IPS-20b (cell line): ENCODE measurements around the gene RETSAT.
"Not testable (repeated sequence)": the region's sequence is repeated elsewhere in the genome, so short reads cannot be mapped to it uniquely, and the experiment has no call there.

Source experiments
- H3K27ac ChIP-seq: one replicate; pipeline ENCODE4 v1.5.1; 2013; ENCODE audit warnings: low read length
- H3K27me3 ChIP-seq: 2 replicates; pipeline ENCODE4 v1.6.1; 2013; ENCODE audit warnings: mild to moderate bottlenecking, low read length, inconsistent platforms; ENCODE audit not compliant: insufficient read depth
- H3K36me3 ChIP-seq: 2 replicates; pipeline ENCODE4 v1.6.1; 2013; ENCODE audit warnings: low read depth, mild to moderate bottlenecking, inconsistent platforms, low read length, moderate library complexity; ENCODE audit not compliant: insufficient read depth
- H3K4me1 ChIP-seq: 2 replicates; pipeline ENCODE4 v1.6.1; 2013; ENCODE audit warnings: mild to moderate bottlenecking, control low read depth, inconsistent platforms, low read length, moderate library complexity; ENCODE audit not compliant: insufficient read depth
- H3K4me3 ChIP-seq: 2 replicates; pipeline ENCODE4 v1.5.1; 2013; ENCODE audit warnings: mild to moderate bottlenecking, low read length, inconsistent platforms
- H3K9ac ChIP-seq: 2 replicates; pipeline ENCODE4 v1.6.1; 2013; ENCODE audit warnings: low read depth, mild to moderate bottlenecking, inconsistent platforms, low read length, moderate library complexity
- H3K9me3 ChIP-seq: 2 replicates; pipeline ENCODE4 v1.6.1; 2013; ENCODE audit warnings: mild to moderate bottlenecking, low read depth, low read length, inconsistent platforms; ENCODE audit not compliant: insufficient read depth

Gene RETSAT

GRCh38 chr2:85344356-85344954 lies 9.9 kb downstream of the RETSAT start:
- Histone ChIP-seq H3K9me3 (no peaks in the 10 kb centered on the region), H3K4me3 (no peak overlapping the region), H3K27ac (no peak overlapping the region), H3K9ac (no peak overlapping the region), H3K27me3 (no peaks in the 10 kb centered on the region), H3K36me3 (0 out of 2 replicates have a peak, but pooled peaks cover 13% of the 10 kb centered on the region), H3K4me1 (0 out of 2 replicates have a peak, but pooled peaks cover 2% of the 10 kb centered on the region)

DNA sequence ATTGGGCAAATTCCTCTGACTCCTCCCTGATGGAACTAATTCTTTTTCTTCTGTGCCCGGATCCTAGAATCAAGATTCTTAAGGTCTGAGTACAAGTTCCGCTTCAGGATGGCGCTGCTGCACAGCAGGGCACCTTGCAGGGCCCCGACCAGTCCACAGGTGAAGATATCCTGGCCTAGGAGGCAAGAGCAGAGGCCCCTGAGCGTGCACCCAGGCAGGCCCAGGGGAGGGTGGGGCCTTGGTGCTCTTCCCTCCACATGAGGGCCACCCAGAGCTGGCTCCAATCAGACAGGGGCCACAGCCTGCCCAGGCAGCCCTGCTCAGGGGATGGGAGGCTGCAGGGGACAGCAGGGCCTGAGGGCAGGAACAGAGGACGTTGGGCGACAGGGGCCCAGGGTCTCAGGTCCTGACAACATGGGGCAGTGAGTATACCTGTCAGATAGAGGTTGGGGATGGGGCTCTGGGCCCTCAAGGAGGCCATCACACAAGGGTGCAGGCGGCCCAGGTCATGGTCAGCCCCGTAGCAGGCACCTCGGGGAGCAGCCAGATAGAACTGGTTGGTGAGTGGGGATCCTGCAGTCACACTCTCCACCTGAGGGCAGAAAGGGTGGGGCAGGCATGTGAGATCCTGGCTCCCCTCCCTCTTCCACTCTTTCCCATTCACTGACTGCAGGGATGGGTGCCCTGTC lies 11.0 kb downstream of the RETSAT start:
- not testable (repeated sequence) for H3K27ac ChIP-seq, H3K9me3 ChIP-seq, H3K4me1 ChIP-seq, H3K4me3 ChIP-seq, H3K9ac ChIP-seq, H3K27me3 ChIP-seq, H3K36me3 ChIP-seq

DNA sequence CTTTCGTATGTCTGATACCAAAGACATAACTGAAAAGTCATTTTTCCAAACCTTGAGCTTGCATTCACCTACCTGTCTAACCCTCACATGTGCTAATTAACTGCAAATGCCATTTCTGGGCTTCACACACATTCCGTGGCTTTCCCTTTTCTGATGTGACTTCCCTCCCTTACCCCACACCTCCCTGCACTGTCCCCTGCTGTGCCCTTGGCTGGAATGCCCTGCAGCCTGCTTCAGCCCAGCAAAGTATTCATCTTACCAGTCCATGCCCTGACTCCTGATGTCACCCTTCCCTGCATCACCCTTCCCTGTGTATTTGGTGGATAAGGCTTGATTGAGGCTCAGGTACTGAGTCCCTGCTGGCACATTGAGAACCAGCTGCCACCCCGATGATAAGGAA lies 12.2 kb downstream of the RETSAT start:
- Histone ChIP-seq H3K27ac (no peak overlapping the region), H3K4me1 (0 out of 2 replicates have a peak, but pooled peaks cover 2% of the 10 kb centered on the region), H3K4me3 (no peak overlapping the region), H3K36me3 (0 out of 2 replicates have a peak, but pooled peaks cover 4% of the 10 kb centered on the region), H3K9me3 (no peaks in the 10 kb centered on the region), H3K27me3 (no peaks in the 10 kb centered on the region), H3K9ac (no peak overlapping the region)

GRCh38 chr2:85341269-85342029 lies 12.9 kb downstream of the RETSAT start:
- Histone ChIP-seq H3K9me3 (no peaks in the 10 kb centered on the region), H3K4me3 (no peak overlapping the region), H3K27ac (no peak overlapping the region), H3K4me1 (0 out of 2 replicates have a peak, but pooled peaks cover 2% of the 10 kb centered on the region), H3K27me3 (no peaks in the 10 kb centered on the region), H3K36me3 (0 out of 2 replicates have a peak, but pooled peaks cover 4% of the 10 kb centered on the region), H3K9ac (no peak overlapping the region)

DNA sequence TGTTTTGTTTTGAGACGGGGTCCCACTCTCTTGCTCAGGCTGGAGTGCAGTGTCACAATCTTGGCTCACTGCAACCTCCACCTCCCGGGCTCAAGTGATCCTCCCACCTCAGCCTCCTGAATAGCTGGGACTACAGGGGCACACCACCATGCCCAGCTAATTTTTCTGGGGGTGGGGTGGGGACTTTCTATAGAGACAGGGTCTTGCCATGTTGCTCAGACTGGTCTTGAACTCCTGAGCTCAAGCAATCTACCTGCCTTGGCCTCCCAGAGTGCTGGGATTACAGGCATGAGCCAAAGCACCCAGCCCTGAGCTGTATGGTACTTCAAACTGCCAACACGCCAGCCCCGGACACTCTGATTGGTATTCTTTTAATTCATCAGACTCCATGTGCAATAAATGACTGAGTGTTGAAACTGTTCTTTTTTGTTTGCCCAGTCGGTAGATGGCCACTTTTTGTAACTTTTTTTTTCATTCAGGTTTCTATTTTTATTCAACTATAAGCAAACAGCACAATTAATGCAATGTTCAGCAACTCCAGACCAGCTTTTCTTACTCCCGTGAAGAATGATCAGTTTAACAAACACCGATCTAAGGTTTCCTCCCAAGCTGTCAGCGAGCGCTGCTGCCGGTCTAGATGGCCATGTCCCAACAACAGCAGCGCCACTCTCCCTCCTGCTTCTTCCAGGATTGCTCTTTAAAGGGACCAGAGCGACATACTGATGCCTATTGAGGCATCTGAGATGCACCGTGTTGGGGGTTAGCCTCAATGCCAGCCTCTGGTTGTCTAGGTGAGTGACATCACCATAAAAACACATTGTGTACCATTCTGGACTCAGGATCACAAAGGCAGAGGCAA lies 14.1 kb downstream of the RETSAT start:
- Histone ChIP-seq H3K9me3 (no peaks in the 10 kb centered on the region), H3K4me1 (0 out of 2 replicates have a peak, but pooled peaks cover 2% of the 10 kb centered on the region), H3K27me3 (no peaks in the 10 kb centered on the region), H3K4me3 (no peak overlapping the region), H3K36me3 (no peaks in the 10 kb centered on the region), H3K27ac (no peak overlapping the region), H3K9ac (no peak overlapping the region)

DNA sequence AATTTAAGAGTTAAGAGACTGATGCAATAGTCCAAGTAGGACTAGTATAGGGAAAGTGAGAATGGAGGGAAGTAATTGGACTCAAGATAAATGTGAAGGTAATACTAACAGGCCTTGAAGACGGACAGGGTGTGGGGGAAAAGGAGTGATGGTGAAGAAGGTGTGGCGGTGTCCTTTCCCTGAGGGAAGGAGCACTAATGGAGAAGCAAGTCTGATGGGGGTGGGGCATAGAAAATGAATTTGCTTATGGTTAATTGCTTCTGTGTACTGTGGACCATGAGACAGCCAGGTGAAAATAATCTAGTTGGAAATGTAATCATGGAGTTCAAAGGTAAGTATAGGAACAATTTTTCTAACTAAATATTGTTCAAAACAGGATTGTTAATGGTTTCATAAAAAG lies 19.4 kb downstream of the RETSAT start:
- H3K27ac ChIP-seq = no peak overlapping the region
- H3K4me3 ChIP-seq = no peak overlapping the region
- H3K4me1 ChIP-seq = no peaks in the 10 kb centered on the region
- no peaks in the 10 kb centered on the region for H3K9me3 ChIP-seq
- no peak overlapping the region for H3K9ac ChIP-seq
- no peaks in the 10 kb centered on the region for H3K36me3 ChIP-seq
- no peaks in the 10 kb centered on the region for H3K27me3 ChIP-seq

DNA sequence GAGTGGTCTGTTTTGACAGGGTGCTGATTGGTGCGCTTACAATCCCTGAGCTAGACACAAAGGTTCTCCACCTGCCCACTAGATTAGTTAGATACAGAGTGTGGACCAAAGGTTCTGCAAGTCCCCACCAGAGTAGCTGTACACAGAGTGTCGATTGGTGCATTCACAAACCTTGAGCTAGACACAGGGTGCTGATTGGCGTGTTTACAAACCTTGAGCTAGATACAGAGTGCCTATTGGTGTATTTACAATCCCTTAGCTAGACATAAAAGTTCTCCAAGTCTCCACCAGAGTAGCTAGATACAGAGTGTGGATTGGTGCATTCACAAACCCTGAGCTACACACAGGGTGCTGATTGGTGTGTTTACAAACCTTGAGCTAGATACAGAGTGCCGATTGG lies 20.5 kb downstream of the RETSAT start:
- not testable (repeated sequence) for H3K9ac ChIP-seq

DNA sequence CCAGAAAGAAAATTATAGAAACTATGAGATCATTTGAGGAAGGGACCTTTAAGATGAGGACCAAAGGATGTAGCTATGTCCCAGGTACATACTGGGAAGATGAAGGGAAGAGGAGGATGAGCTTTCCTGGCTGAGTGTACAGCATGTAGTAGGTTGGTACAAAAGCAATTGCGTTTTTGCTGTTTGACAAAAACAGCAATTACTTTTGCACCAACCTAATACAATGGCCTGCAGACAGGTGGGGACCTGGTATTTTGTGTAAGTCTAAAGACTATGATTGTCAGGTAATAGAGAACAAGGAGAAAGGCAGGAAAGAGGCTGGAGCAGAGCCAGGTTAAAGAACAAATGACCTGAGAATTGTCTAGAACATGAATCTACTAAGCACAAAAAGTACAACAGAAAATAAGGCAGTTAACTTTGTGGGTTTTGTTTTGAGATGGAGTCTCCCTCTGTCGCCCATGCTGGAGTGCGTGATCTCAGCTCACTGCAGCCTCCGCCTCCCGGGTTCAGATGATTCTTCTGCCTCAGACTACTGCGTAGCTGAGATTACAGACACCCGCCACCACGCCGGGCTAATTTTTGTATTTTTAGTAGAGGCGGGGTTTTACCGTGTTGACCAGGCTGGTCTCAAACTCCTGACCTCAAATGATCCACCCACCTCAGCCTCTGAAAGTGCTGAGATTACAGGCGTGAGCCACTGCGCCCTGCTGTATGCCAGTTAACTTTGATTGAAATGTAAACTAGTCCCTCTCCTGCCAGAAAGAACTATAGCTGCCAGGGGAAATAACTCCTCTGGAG lies 23.3 kb downstream of the RETSAT start:
- no peak overlapping the region for H3K27ac ChIP-seq
- H3K9ac ChIP-seq = no peak overlapping the region
- no peaks in the 10 kb centered on the region for H3K27me3 ChIP-seq
- peaks cover 4% of the 10 kb centered on the region; the same call in 1 of the 2 replicates for H3K36me3 ChIP-seq
- H3K9me3 ChIP-seq = no peaks in the 10 kb centered on the region
- H3K4me3 ChIP-seq = no peak overlapping the region
- peaks cover 10% of the 10 kb centered on the region for H3K4me1 ChIP-seq

More for the DNA sequence above, 20.5 kb downstream of the RETSAT start:
- H3K4me1 ChIP-seq, H3K36me3 ChIP-seq, H3K4me3 ChIP-seq, H3K27ac ChIP-seq, H3K9me3 ChIP-seq, H3K27me3 ChIP-seq: not testable (repeated sequence)

DNA sequence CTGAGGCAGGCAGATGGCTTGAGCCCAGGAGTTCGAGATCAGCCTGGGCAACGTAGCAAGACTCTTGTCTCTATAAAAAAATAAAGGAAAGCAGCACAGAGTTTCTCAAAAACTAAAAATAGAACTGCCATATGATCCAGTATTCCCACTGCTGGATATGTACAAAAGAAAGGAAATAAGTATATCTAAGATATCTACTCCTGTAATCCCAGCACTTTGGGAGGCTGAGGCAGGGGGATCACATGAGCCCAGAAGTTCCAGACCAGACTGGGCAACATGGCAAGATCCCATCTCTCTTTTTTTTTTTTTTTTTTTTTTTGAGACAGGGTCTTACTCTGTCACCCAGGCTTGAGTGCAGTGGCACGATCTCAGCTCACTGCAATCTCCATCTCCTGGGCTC lies 24.6 kb downstream of the RETSAT start:
- not testable (repeated sequence) for H3K4me3 ChIP-seq, H3K27ac ChIP-seq, H3K9me3 ChIP-seq, H3K27me3 ChIP-seq, H3K9ac ChIP-seq
- H3K36me3 ChIP-seq = peaks cover 17% of the 10 kb centered on the region
- peaks cover 12% of the 10 kb centered on the region for H3K4me1 ChIP-seq

- Histone ChIP-seq H3K27me3 (no peaks in the 10 kb centered on the region), H3K4me1 (peaks cover 12% of the 10 kb centered on the region), H3K36me3 (peaks cover 22% of the 10 kb centered on the region), H3K4me3 (no peak overlapping the region), H3K9ac (no peak overlapping the region; the same call in 1 of the 2 replicates), H3K27ac (no peak overlapping the region), H3K9me3 (no peaks in the 10 kb centered on the region)
Measured at GRCh38 chr2:85329181-85329651, 25.1 kb downstream of the RETSAT start.
